HepG2 (cell line): ENCODE results near the gene WNT5B. TPM values are rescaled to one million over a fixed set of nuclear protein-coding genes. Genes with fewer than 3 reads are reported as not detected.

Source experiments
- GRHL1 ChIP-seq: sonication (generic); formaldehyde crosslinking; conservative IDR thresholded peaks from 2 replicates; pipeline ENCODE4 v1.8.0; 2022; ENCODE audit warnings: missing genetic modification reagents
- GTF3A ChIP-seq: sonication (generic); formaldehyde crosslinking; conservative IDR thresholded peaks from 2 replicates; pipeline ENCODE4 v1.4.0; 2020; ENCODE audit warnings: mild to moderate bottlenecking, missing genetic modification reagents
- HMGA1 ChIP-seq: sonication (generic); formaldehyde crosslinking; conservative IDR thresholded peaks from 2 replicates; pipeline ENCODE4 v1.4.0; 2020; ENCODE audit warnings: missing genetic modification reagents
- MED1 ChIP-seq: sonication (generic); formaldehyde crosslinking; IDR thresholded peaks from 2 replicates; pipeline ENCODE4 v1.4.0; 2020; ENCODE audit warnings: missing genetic modification reagents
- MYC ChIP-seq: sonication (generic); formaldehyde crosslinking; IDR thresholded peaks from 2 replicates; pipeline ENCODE4 v1.9.0; 2021; ENCODE audit warnings: missing genetic modification reagents, borderline replicate concordance
- NFKB2 ChIP-seq: sonication (generic); formaldehyde crosslinking; IDR thresholded peaks from 2 replicates; pipeline ENCODE4 v1.4.0; 2020; ENCODE audit warnings: missing genetic modification reagents, borderline replicate concordance
- PITX1 ChIP-seq: sonication (generic); formaldehyde crosslinking; IDR thresholded peaks from 2 replicates; pipeline ENCODE4 v1.5.1; 2020; ENCODE audit warnings: mild to moderate bottlenecking, missing genetic modification reagents
- ZBTB38 ChIP-seq: sonication (generic); formaldehyde crosslinking; IDR thresholded peaks from 2 replicates; pipeline ENCODE4 v1.5.1; 2020; ENCODE audit warnings: mild to moderate bottlenecking, missing genetic modification reagents
- ZKSCAN1 ChIP-seq: fragments of 150-350 bp; IDR thresholded peaks from 2 replicates; pipeline ENCODE4 v1.6.1; 2014; ENCODE audit warnings: low read length
- ZNF260 ChIP-seq: sonication (generic); formaldehyde crosslinking; IDR thresholded peaks from 2 replicates; pipeline ENCODE4 v1.4.0; 2020; ENCODE audit warnings: missing genetic modification reagents, low read depth, mild to moderate bottlenecking, borderline replicate concordance
- ZNF746 ChIP-seq: sonication (generic); formaldehyde crosslinking; IDR thresholded peaks from 2 replicates; pipeline ENCODE4 v1.8.0; 2022; ENCODE audit warnings: mild to moderate bottlenecking, missing genetic modification reagents
- polyA plus RNA-seq, 8 experiments: library from polyadenylated mRNA; depleted of rRNA in 3 of 8; stranded (reverse) in 7 of 8; unstranded in 1 of 8; fragments of >200 nt; fragmentation: Illumina TruSeq in 4 of 8; extraction: Trizol in 4 of 8; gene quantifications; 2 replicates each; pipeline versions ENCODE4 v1.2.1 to v1.2.3, GENCODE V29; 2011 to 2016; ENCODE audit warnings: low read depth in 4 of 8, missing spikeins in 1 of 8, mixed read lengths in 1 of 8; ENCODE audit not compliant: insufficient read depth in 1 of 8
- total RNA-seq, 5 experiments: library from RNA; depleted of rRNA; stranded (reverse); fragments of >200 nt; fragmentation: Illumina TruSeq; extraction: Trizol; gene quantifications; 2 replicates each; pipeline ENCODE4 v1.2.3, GENCODE V29; 2016; ENCODE audit warnings: low read depth in 1 of 5
- TF ChIP-seq, protein P1 (sequence below): sonication (generic); formaldehyde crosslinking; IDR thresholded peaks from 2 replicates; pipeline ENCODE4 v1.8.0; 2022; ENCODE audit warnings: mild to moderate bottlenecking, missing genetic modification reagents
- TF ChIP-seq, protein P2 (sequence below): IDR thresholded peaks from 2 replicates; pipeline ENCODE4 v1.4.0; 2020; ENCODE audit warnings: mild to moderate bottlenecking, missing genetic modification reagents
- TF ChIP-seq, protein P3 (sequence below): sonication (generic); formaldehyde crosslinking; conservative IDR thresholded peaks from 2 replicates; pipeline ENCODE4 v1.4.0; 2020; ENCODE audit warnings: missing genetic modification reagents
- TF ChIP-seq, protein P4 (sequence below): sonication (generic); formaldehyde crosslinking; IDR thresholded peaks from 2 replicates; pipeline ENCODE4 v1.8.1; 2023; ENCODE audit warnings: missing genetic modification reagents, mild to moderate bottlenecking, borderline replicate concordance

The WNT5B gene
- total and polyA plus RNA-seq, 2 of the 13 experiments (the other 11 are each of a cell fraction or from before 2014, with no cell fraction given) = 0.04 TPM; not detected in 1

DNA sequence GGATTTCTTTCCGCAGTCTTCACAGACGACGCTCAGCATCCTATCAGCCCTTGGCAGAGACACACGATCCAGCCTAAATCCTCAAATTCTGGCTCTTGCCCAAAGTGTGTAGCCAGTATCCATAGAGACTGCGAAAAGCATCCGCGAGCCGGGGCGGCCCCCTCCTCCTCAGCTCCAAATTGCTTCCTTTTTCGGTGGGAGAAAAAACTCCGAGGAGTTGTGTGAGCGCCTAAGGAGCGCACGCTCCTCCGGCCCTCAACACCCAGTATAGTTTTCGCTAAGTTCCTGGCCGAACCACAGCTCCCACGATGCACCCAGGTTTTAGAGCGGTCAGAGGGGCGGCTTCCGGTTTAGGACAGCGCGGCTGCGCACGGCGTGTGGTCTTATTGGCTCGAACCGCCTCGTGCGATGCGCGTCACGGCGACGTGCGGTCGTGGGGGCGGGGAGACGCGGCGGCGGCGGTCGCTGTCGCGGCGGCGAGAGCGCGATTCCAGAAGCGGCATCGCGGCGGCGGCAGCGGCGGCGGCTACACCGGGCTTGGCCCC, 61.6 kb downstream of the WNT5B start, which contains the start of gene ADIPOR2 (continued):
- peak; percentile 26; the same call in 1 of the 2 replicates for TF ChIP-seq ZNF746 (CRISPR knock-in tag)
- no peak for TF ChIP-seq GRHL1
- peak; percentile 82 for TF ChIP-seq MED1 (CRISPR knock-in tag)
- no peak for TF ChIP-seq ZNF260 (CRISPR knock-in tag)
- TF ChIP-seq HMGA1 = no peak
- TF ChIP-seq, protein P1, sequence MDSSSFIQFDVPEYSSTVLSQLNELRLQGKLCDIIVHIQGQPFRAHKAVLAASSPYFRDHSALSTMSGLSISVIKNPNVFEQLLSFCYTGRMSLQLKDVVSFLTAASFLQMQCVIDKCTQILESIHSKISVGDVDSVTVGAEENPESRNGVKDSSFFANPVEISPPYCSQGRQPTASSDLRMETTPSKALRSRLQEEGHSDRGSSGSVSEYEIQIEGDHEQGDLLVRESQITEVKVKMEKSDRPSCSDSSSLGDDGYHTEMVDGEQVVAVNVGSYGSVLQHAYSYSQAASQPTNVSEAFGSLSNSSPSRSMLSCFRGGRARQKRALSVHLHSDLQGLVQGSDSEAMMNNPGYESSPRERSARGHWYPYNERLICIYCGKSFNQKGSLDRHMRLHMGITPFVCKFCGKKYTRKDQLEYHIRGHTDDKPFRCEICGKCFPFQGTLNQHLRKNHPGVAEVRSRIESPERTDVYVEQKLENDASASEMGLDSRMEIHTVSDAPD (CRISPR knock-in tag) = no peak
- TF ChIP-seq MYC (CRISPR knock-in tag) = peak; percentile 90
- no peak for TF ChIP-seq ZKSCAN1
- TF ChIP-seq, protein P2, sequence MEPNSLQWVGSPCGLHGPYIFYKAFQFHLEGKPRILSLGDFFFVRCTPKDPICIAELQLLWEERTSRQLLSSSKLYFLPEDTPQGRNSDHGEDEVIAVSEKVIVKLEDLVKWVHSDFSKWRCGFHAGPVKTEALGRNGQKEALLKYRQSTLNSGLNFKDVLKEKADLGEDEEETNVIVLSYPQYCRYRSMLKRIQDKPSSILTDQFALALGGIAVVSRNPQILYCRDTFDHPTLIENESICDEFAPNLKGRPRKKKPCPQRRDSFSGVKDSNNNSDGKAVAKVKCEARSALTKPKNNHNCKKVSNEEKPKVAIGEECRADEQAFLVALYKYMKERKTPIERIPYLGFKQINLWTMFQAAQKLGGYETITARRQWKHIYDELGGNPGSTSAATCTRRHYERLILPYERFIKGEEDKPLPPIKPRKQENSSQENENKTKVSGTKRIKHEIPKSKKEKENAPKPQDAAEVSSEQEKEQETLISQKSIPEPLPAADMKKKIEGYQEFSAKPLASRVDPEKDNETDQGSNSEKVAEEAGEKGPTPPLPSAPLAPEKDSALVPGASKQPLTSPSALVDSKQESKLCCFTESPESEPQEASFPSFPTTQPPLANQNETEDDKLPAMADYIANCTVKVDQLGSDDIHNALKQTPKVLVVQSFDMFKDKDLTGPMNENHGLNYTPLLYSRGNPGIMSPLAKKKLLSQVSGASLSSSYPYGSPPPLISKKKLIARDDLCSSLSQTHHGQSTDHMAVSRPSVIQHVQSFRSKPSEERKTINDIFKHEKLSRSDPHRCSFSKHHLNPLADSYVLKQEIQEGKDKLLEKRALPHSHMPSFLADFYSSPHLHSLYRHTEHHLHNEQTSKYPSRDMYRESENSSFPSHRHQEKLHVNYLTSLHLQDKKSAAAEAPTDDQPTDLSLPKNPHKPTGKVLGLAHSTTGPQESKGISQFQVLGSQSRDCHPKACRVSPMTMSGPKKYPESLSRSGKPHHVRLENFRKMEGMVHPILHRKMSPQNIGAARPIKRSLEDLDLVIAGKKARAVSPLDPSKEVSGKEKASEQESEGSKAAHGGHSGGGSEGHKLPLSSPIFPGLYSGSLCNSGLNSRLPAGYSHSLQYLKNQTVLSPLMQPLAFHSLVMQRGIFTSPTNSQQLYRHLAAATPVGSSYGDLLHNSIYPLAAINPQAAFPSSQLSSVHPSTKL (CRISPR knock-in tag) = peak; percentile 60; the same call in 1 of the 2 replicates
- TF ChIP-seq, protein P3, sequence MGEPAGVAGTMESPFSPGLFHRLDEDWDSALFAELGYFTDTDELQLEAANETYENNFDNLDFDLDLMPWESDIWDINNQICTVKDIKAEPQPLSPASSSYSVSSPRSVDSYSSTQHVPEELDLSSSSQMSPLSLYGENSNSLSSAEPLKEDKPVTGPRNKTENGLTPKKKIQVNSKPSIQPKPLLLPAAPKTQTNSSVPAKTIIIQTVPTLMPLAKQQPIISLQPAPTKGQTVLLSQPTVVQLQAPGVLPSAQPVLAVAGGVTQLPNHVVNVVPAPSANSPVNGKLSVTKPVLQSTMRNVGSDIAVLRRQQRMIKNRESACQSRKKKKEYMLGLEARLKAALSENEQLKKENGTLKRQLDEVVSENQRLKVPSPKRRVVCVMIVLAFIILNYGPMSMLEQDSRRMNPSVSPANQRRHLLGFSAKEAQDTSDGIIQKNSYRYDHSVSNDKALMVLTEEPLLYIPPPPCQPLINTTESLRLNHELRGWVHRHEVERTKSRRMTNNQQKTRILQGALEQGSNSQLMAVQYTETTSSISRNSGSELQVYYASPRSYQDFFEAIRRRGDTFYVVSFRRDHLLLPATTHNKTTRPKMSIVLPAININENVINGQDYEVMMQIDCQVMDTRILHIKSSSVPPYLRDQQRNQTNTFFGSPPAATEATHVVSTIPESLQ (CRISPR knock-in tag) = no peak
- TF ChIP-seq, protein P4, sequence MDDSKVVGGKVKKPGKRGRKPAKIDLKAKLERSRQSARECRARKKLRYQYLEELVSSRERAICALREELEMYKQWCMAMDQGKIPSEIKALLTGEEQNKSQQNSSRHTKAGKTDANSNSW = no peak
- TF ChIP-seq GTF3A (CRISPR knock-in tag) = no peak
- TF ChIP-seq ZBTB38 (CRISPR knock-in tag) = peak; percentile 92
- peak; percentile 86 for TF ChIP-seq NFKB2
- no peak for TF ChIP-seq PITX1 (CRISPR knock-in tag)
